A673 (cell line): ENCODE data around the gene KIAA1614. TPM values are rescaled to one million over a fixed set of nuclear protein-coding genes. Genes with fewer than 3 reads are reported as not detected.

Experiments
- BruUV-seq: library from RNA; stranded (reverse); fragments of 400-500 nt; replicated peaks from 2 replicates; lab custom pipeline; 2021; lab: Mats Ljungman, UMichigan
- CTCF ChIA-PET: fragments of 300-600 bp; sonication (Branson Sonifier 250); formaldehyde crosslinking; loops from one replicate; lab custom pipeline; 2022; ENCODE audit warnings: antibody characterized with exemption; lab: Charles Lee
- POLR2A ChIA-PET: fragments of 300-600 bp; sonication (Branson Sonifier 250); formaldehyde crosslinking; loops from one replicate; lab custom pipeline; 2022; ENCODE audit warnings: antibody characterized with exemption; ENCODE audit not compliant: low non-redundant PET; lab: Charles Lee
- DNase-seq: peaks from one replicate; pipeline ENCODE4 v3.0.0-alpha.2; 2015; ENCODE audit warnings: low spot score
- H3K27ac ChIP-seq: fragments of 200-600 bp; sonication (generic); 2 replicates; pipeline ENCODE4 v1.5.1; 2016; ENCODE audit warnings: mixed run types, low read depth, mild to moderate bottlenecking, mixed read lengths, antibody characterized with exemption, low read length; ENCODE audit not compliant: poor library complexity, severe bottlenecking
- H3K27me3 ChIP-seq: fragments of 200-600 bp; sonication (generic); replicated peaks from 2 replicates; pipeline ENCODE4 v1.6.1; 2017; ENCODE audit warnings: mixed run types, low read depth, mild to moderate bottlenecking, mixed read lengths, antibody characterized with exemption, low read length; ENCODE audit not compliant: insufficient read depth, poor library complexity
- H3K36me3 ChIP-seq: fragments of 200-600 bp; sonication (generic); 2 replicates; pipeline ENCODE4 v1.6.1; 2016; ENCODE audit warnings: mixed run types, mild to moderate bottlenecking, mixed read lengths, antibody characterized with exemption, low read length; ENCODE audit not compliant: insufficient read depth, poor library complexity, severe bottlenecking
- H3K4me1 ChIP-seq: fragments of 200-600 bp; sonication (generic); 2 replicates; pipeline ENCODE4 v1.6.1; 2017; ENCODE audit warnings: mixed run types, mild to moderate bottlenecking, mixed read lengths, antibody characterized with exemption, low read length; ENCODE audit not compliant: insufficient read depth, poor library complexity, severe bottlenecking
- H3K4me3 ChIP-seq: fragments of 200-600 bp; sonication (generic); 2 replicates; pipeline ENCODE4 v1.5.1; 2016; ENCODE audit warnings: low read depth, mixed run types, mild to moderate bottlenecking, mixed read lengths, low read length; ENCODE audit not compliant: poor library complexity, severe bottlenecking
- H3K9me3 ChIP-seq: fragments of 200-600 bp; sonication (generic); 2 replicates; pipeline ENCODE4 v1.6.1; 2016; ENCODE audit warnings: mixed run types, low read depth, mild to moderate bottlenecking, mixed read lengths, antibody characterized with exemption, low read length; ENCODE audit not compliant: poor library complexity, severe bottlenecking
- CTCF ChIP-seq: fragments of 300-800, 200-600 bp; sonication (generic); conservative IDR thresholded peaks from 2 replicates; pipeline ENCODE4 v1.5.1; 2017; ENCODE audit warnings: low read depth, mild to moderate bottlenecking, antibody characterized with exemption, low read length, moderate library complexity, mixed read lengths
- EZH2 ChIP-seq: fragments of 200-600 bp; sonication (generic); IDR thresholded peaks from 2 replicates; pipeline ENCODE4 v1.6.1; 2017; ENCODE audit warnings: borderline replicate concordance, low read depth, mild to moderate bottlenecking, mixed read lengths, antibody characterized with exemption, low read length; ENCODE audit not compliant: poor library complexity, severe bottlenecking
- intact Hi-C: fragments of 100-400 bp; cut with micrococcal nuclease; formaldehyde crosslinking; loops from one replicate; pipeline ENCODE4 v1.10.0; 2022; ENCODE audit not compliant: unreplicated experiment
- total RNA-seq: library from RNA; stranded (reverse); gene quantifications from 2 replicates; pipeline ENCODE4 v1.2.3, GENCODE V29; 2021

Gene KIAA1614
- total RNA-seq, 1 experiment from 2014 or later: 0.67 TPM

GRCh38 chr1:180925471-180926051, 12.9 kb downstream of the KIAA1614 start:
- intact Hi-C loops: no loop called here
- no peak for TF ChIP-seq EZH2
- no peak for TF ChIP-seq CTCF
- Histone ChIP-seq H3K9me3 (no peaks in the 10 kb centered on the region), H3K27ac (peak overlapping the region; percentile 67), H3K4me3 (no peak overlapping the region), H3K27me3 (no peaks in the 10 kb centered on the region), H3K4me1 (peaks cover 56% of the 10 kb centered on the region), H3K36me3 (no peaks in the 10 kb centered on the region)
- ChIA-PET POLR2A (interaction anchor here (0.6 kb wide), 1 partner anchor 165 kb away, joined by 3 read pairs; no protein-coding TSS in a partner anchor), CTCF (interaction anchor here (0.6 kb wide), 1 partner anchor 24 kb away, joined by 3 read pairs; no protein-coding TSS in a partner anchor)
- DNase-seq: no peak
- BruUV-seq: no TSS peak

GRCh38 chr1:180926164-180926981, 13.7 kb downstream of the KIAA1614 start:
- H3K4me3 ChIP-seq: peak overlapping the region; percentile 2
- ChIA-PET POLR2A (no interaction called here), CTCF (interaction anchor here (0.6 kb wide), 1 partner anchor 25 kb away, joined by 3 read pairs; no protein-coding TSS in a partner anchor)
- BruUV-seq: no TSS peak
- intact Hi-C loops: no loop called here
- no peaks in the 10 kb centered on the region for H3K36me3 ChIP-seq
- no peaks in the 10 kb centered on the region for H3K9me3 ChIP-seq
- DNase-seq: peak; percentile 89
- TF ChIP-seq CTCF (no peak), EZH2 (no peak)
- H3K4me1 ChIP-seq: peaks cover 56% of the 10 kb centered on the region
- H3K27ac ChIP-seq: peak overlapping the region; percentile 67
- H3K27me3 ChIP-seq: no peaks in the 10 kb centered on the region

DNA sequence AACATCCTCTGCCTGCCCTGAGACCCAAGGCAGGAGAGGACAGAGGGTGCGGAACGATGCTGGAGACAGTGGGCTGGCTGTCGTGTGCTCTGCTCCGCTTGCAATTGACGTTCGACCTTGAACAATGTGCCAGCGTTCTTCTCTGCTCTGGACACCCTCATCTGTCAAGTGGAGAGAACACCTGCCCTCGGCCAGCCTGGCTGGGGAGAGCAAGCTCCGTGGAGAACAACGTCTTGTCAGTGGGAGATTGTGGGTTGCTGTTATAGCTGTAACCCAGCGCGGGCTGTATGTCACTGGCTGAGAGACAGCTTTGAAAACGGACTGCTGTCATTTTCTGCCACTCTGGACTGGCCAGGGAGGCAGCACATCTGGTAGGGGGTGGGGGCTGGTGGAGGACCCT, 14.7 kb downstream of the KIAA1614 start:
- Histone ChIP-seq H3K36me3 (no peaks in the 10 kb centered on the region), H3K9me3 (no peaks in the 10 kb centered on the region), H3K4me1 (peaks cover 55% of the 10 kb centered on the region), H3K27me3 (no peaks in the 10 kb centered on the region), H3K27ac (peak overlapping the region; percentile 67), H3K4me3 (no peak overlapping the region)
- CTCF ChIA-PET: interaction anchor here (1.2 kb wide), 1 partner anchor 12 kb away, joined by 3 read pairs; no protein-coding TSS in a partner anchor
- no peak for DNase-seq
- intact Hi-C loops: no loop called here
- BruUV-seq: no TSS peak
- TF ChIP-seq EZH2: no peak
- no peak for TF ChIP-seq CTCF
- POLR2A ChIA-PET: no interaction called here
